NCI-H2196 treated with DMSO at 0.1 percent for 48 hours (cell line): Measurements from ENCODE around the gene STEAP2.
A peak's percentile ranks its signal among the peaks of the same experiment; 100 is the strongest.
"Not testable (repeated sequence)": the region's sequence is repeated elsewhere in the genome, so short reads cannot be mapped to it uniquely, and the experiment has no call there.

Source experiments
- DNase-seq: peaks from one replicate; lab custom pipeline; 2025; ENCODE audit not compliant: unreplicated experiment; lab: John Stamatoyannopoulos, UW

The STEAP2 gene

GRCh38 chr7:90232430-90232829 lies 20.9 kb downstream of the STEAP2 start:
- DNase-seq = no peak

- no peak for DNase-seq
These were observed 22.0 kb downstream of the STEAP2 start for GRCh38 chr7:90233569-90233968.

- no peak for DNase-seq
These were observed 25.3 kb downstream of the STEAP2 start for GRCh38 chr7:90236721-90237289.

GRCh38 chr7:90238022-90238421 lies 26.5 kb downstream of the STEAP2 start:
- no peak for DNase-seq

GRCh38 chr7:90238583-90238982 lies 27.0 kb downstream of the STEAP2 start:
- DNase-seq = no peak

GRCh38 chr7:90239050-90239449 lies 27.5 kb downstream of the STEAP2 start:
- DNase-seq = no peak

- DNase-seq = no peak
These were observed 28.2 kb downstream of the STEAP2 start for GRCh38 chr7:90239625-90240228.

GRCh38 chr7:90242369-90243168 lies 31.0 kb downstream of the STEAP2 start:
- DNase-seq = no peak

GRCh38 chr7:90243556-90243955 lies 32.0 kb downstream of the STEAP2 start:
- no peak for DNase-seq

- DNase-seq = no peak
These were observed 33.0 kb downstream of the STEAP2 start for GRCh38 chr7:90244565-90244908.

- peak; percentile 53 for DNase-seq
These were observed 33.6 kb downstream of the STEAP2 start, which contains the start of gene CFAP69 for GRCh38 chr7:90244909-90245851. TSS of gene CFAP69 (plus strand) at chr7:90245174. CDS start at chr7:90245425, 251 bp downstream.

GRCh38 chr7:90246171-90246570 lies 34.6 kb downstream of the STEAP2 start:
- DNase-seq = no peak

GRCh38 chr7:90248706-90249105 lies 37.2 kb downstream of the STEAP2 start:
- no peak for DNase-seq

- DNase-seq = no peak
These were observed 39.2 kb downstream of the STEAP2 start for GRCh38 chr7:90250601-90251303.

GRCh38 chr7:90251304-90251635 lies 39.7 kb downstream of the STEAP2 start:
- no peak for DNase-seq

GRCh38 chr7:90256011-90256410 lies 44.5 kb downstream of the STEAP2 start:
- not testable (repeated sequence) for DNase-seq

- DNase-seq = no peak
These were observed 45.2 kb downstream of the STEAP2 start for GRCh38 chr7:90256778-90257177.

GRCh38 chr7:90261441-90261840 lies 49.9 kb downstream of the STEAP2 start:
- DNase-seq = no peak

- peak; percentile 10 for DNase-seq
These were observed 50.9 kb downstream of the STEAP2 start for GRCh38 chr7:90262438-90262837.

- DNase-seq = no peak
These were observed 55.3 kb downstream of the STEAP2 start for GRCh38 chr7:90266808-90267207.
